SJSA1 (cell line): ENCODE data around the gene XPA. TPM values are rescaled to one million over a fixed set of nuclear protein-coding genes. Genes with fewer than 3 reads are reported as not detected.

Experiments used
- DNase-seq, 2 experiments: peaks; one replicate each; pipeline ENCODE4 v3.0.0-alpha.2; 2015 to 2020; ENCODE audit warnings: low spot score in 2 of 2, low read depth in 1 of 2
- H3K27ac ChIP-seq: fragments of 250-450 bp; sonication (Bioruptor Pico); 2 replicates; pipeline ENCODE4 v1.5.1; 2020; ENCODE audit warnings: mild to moderate bottlenecking, moderate library complexity
- H3K27me3 ChIP-seq: fragments of 250-450 bp; sonication (Bioruptor Pico); replicated peaks from 2 replicates; pipeline ENCODE4 v1.5.1; 2020; ENCODE audit warnings: mild to moderate bottlenecking, moderate library complexity
- H3K36me3 ChIP-seq: fragments of 250-450 bp; sonication (Bioruptor Pico); 2 replicates; pipeline ENCODE4 v1.5.1; 2020; ENCODE audit warnings: mild to moderate bottlenecking
- H3K4me1 ChIP-seq: fragments of 250-450 bp; sonication (Bioruptor Pico); replicated peaks from 2 replicates; pipeline ENCODE4 v1.6.1; 2021; ENCODE audit warnings: mild to moderate bottlenecking
- H3K4me3 ChIP-seq: fragments of 250-450 bp; sonication (Bioruptor Pico); 2 replicates; pipeline ENCODE4 v1.5.1; 2020; ENCODE audit warnings: mild to moderate bottlenecking
- H3K9me3 ChIP-seq: fragments of 250-450 bp; sonication (Bioruptor Pico); replicated peaks from 2 replicates; pipeline ENCODE4 v1.5.1; 2020; ENCODE audit warnings: mild to moderate bottlenecking
- total RNA-seq: library from RNA; depleted of rRNA; stranded (reverse); fragments of >200 nt; shearing (Covaris generic); gene quantifications from 2 replicates; pipeline ENCODE4 v1.2.3, GENCODE V29; 2014; rRNA removed

The XPA gene
- total RNA-seq, 1 experiment from 2014 or later = 7.8 TPM

DNA sequence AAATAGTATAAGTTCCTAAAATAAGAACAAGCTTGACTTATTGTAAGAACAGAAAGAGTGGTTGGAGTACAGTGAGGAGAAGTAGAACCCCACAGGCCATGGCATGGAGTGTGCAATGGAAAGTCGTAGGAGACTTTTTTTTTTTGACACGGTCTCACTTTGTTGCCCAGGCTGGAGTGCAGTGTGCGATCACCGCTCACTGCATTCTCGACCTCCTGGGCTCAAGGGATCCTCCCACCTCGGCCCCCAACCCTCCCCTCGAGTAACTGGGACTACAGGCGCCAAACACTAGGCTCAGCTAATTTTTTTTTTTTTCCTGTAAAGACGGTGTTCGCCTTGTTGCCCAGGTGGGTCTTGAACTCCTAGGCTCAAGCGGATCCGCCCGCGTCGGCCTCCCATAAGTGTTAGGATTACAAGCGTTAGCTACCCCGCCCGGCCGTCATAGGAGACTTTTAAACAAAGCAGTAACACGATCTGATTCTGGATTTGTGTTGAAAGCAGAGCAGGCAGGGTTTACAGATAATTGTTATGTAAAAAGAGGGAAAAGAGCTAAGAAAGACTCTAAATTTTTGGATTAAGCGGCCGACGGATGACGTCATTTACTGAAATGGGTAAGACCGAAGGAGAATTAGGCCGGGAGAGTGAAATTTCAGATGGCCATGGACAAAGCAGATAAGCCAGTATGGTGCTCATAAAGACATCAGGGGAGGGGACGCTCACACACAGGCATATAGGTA, 64.7 kb downstream of the XPA start:
- peak in 1 of 2 experiments; percentile 92 for DNase-seq
- H3K27ac ChIP-seq = peak overlapping the region; percentile 97
- peaks cover 21% of the 10 kb centered on the region for H3K4me1 ChIP-seq
- H3K27me3 ChIP-seq = no peaks in the 10 kb centered on the region
- H3K9me3 ChIP-seq = no peaks in the 10 kb centered on the region
- peaks cover 8% of the 10 kb centered on the region; the same call in 1 of the 2 replicates for H3K36me3 ChIP-seq
- H3K4me3 ChIP-seq = peak overlapping the region; percentile 66

DNA sequence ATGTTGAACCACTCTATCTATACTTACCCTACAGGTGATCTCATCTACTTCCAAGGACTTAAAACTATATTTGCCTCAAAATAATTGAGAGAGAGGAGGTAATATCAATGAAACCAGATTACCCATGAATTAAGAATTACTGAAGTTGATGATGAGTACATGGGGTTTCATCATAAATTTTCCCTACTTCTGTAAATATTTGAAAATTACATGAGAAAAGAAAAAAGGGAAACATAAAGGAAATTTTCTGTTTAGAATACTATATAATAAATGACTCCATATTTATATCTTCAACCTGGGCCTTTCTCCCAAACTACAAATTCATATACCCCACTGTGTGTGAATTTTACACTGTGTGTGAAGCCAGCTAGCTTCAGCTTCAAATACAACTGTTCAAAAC, 66.5 kb downstream of the XPA start:
- H3K4me1 ChIP-seq = peaks cover 25% of the 10 kb centered on the region

DNA sequence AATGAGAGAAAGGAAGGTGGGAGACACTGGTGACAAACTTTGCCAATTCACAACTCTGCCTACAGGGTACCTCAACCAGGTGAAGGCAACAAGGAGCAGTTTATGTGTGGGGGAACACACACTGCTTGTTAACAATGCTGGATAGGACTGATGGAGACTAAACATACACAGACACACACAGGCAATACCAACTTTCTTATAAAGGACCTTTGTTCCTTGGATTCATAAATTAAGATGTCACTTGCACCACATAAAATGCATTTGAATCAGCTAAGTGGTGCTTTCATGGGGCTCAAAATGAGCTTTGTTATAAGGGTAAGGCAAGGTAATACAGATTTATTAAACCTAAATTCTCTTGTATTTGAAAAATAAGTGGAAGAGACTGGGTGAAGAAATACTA, 68.0 kb downstream of the XPA start:
- Histone ChIP-seq H3K9me3 (no peaks in the 10 kb centered on the region), H3K27ac (no peak overlapping the region), H3K36me3 (peaks cover 14% of the 10 kb centered on the region), H3K27me3 (no peaks in the 10 kb centered on the region), H3K4me1 (peaks cover 25% of the 10 kb centered on the region), H3K4me3 (no peak overlapping the region)
- no peak for DNase-seq

More for the DNA sequence above, 66.5 kb downstream of the XPA start:
- Histone ChIP-seq H3K9me3 (no peaks in the 10 kb centered on the region), H3K4me3 (no peak overlapping the region), H3K27me3 (no peaks in the 10 kb centered on the region), H3K36me3 (peaks cover 6% of the 10 kb centered on the region), H3K27ac (no peak overlapping the region)
- DNase-seq = no peak

DNA sequence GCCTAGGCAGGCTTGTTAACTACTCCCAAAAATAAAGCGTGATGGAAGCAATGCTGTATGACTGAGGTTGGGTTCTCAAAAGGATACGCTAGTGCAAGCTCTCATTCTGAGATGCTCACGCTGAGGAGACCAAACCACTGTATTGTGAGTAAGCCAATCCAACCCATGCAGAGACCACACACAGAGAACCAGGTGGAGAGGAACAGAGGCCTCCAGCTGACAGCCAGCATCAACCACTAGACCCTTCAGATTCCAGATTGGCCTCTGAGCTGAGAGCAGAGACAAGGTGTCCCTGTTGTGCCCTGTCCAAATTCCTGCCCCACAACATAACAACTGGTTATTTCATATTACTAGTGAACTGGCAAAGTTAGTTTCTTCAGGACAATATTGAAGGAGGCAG, 68.5 kb downstream of the XPA start:
- Histone ChIP-seq H3K36me3 (peaks cover 12% of the 10 kb centered on the region), H3K4me1 (peaks cover 25% of the 10 kb centered on the region), H3K27me3 (no peaks in the 10 kb centered on the region), H3K9me3 (no peaks in the 10 kb centered on the region), H3K4me3 (no peak overlapping the region), H3K27ac (no peak overlapping the region)
- DNase-seq = peak in 1 of 2 experiments; percentile 47

DNA sequence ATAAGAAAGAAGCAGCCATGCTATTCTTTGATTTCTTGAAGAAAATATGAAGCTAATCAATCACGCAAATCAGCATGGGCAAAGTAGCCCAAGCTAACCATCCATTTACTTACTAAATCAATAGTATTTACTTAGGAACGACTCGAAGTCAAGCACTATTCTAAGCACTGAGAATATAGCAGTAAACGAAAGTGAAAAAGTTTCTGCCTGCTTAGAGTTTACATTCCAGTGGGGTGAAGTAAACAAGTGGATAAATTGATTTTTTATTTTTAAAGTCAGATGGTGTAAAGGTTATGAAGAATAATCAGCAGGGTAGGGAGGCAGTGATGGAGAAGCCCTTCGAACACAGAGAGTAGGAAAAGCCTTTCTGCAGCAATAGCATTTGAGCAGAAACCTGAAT, 69.5 kb downstream of the XPA start:
- no peaks in the 10 kb centered on the region for H3K9me3 ChIP-seq
- H3K36me3 ChIP-seq = peaks cover 12% of the 10 kb centered on the region
- no peak overlapping the region for H3K27ac ChIP-seq
- H3K4me3 ChIP-seq = no peak overlapping the region
- H3K4me1 ChIP-seq = peaks cover 25% of the 10 kb centered on the region
- no peak for DNase-seq
- no peaks in the 10 kb centered on the region for H3K27me3 ChIP-seq

DNA sequence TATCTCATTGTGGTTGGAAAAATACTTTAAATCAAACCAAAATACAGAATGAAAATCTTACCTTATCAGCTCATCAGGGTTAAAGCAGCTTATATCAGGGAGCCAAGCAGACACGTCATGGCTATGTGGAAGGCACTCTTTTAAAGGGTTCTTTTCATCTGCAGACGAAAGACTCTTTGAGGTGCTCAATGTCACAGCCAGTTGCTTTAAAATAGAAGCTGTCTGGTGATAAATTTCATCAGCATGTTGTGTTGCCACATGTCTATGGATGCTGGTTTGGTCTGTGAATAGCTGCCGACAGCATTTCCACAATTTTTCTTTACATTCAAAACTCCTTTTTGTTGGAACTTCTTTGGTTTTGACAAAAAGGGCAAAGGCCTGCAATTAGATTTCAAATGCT, 71.5 kb downstream of the XPA start:
- DNase-seq = no peak
- no peaks in the 10 kb centered on the region for H3K9me3 ChIP-seq
- no peak overlapping the region for H3K4me3 ChIP-seq
- H3K36me3 ChIP-seq = peaks cover 14% of the 10 kb centered on the region
- H3K4me1 ChIP-seq = peaks cover 19% of the 10 kb centered on the region
- no peaks in the 10 kb centered on the region for H3K27me3 ChIP-seq
- H3K27ac ChIP-seq = no peak overlapping the region

Other genes starting within 250 kb of the XPA start
- gene TMOD1, start 195.7 kb downstream of the XPA start, total RNA-seq = not detected in 2 replicates
- gene TSTD2, start 64.0 kb downstream of the XPA start, total RNA-seq = 11.9 and 16.2 TPM in 2 replicates
- gene NCBP1, start 63.5 kb downstream of the XPA start, total RNA-seq = 42.8 and 43.7 TPM in 2 replicates
- 3.1 and 4.7 TPM in 2 replicates for gene FOXE1, start 155.9 kb upstream of the XPA start, total RNA-seq
- gene TRMO, start 225.2 kb upstream of the XPA start, total RNA-seq = 12.9 and 15.6 TPM in 2 replicates
- not detected in 2 replicates for gene HEMGN, start 240.8 kb upstream of the XPA start, total RNA-seq